Tibial artery (tissue), 4 donors: ENCODE results near the gene CACNA2D2.
A peak's percentile ranks its signal among the peaks of the same experiment; 100 is the strongest.

ENCODE experiments used
- DNase-seq, 2 donors: peaks; one replicate each; pipeline ENCODE4 v3.0.0-alpha.2; 2019
- H3K27ac ChIP-seq, 2 donors: fragments of 200-600 bp; sonication (generic) in 1 of 2; 1 replicate in 1 of 2; 2 replicates in 1 of 2; pipeline ENCODE4 v1.5.1; 2018 to 2019; ENCODE audit warnings: mild to moderate bottlenecking in 1 of 2
- H3K27me3 ChIP-seq, 2 donors: fragments of 200-600 bp; sonication (generic) in 1 of 2; one replicate each; pipeline versions ENCODE4 v1.5.1 to v1.6.0; 2016 to 2019
- H3K36me3 ChIP-seq, 3 donors: fragments of 200-600 bp; sonication (generic) in 2 of 3; one replicate each; pipeline ENCODE4 v1.5.1; 2016 to 2019; ENCODE audit warnings: mild to moderate bottlenecking in 2 of 3
- H3K4me1 ChIP-seq, 4 donors: fragments of 200-600 bp; sonication (generic) in 2 of 4; 1 replicate in 3 of 4; 2 replicates in 1 of 4; pipeline ENCODE4 v1.5.1; 2016 to 2019
- H3K4me3 ChIP-seq, 2 donors: fragments of 200-600 bp; sonication (generic) in 1 of 2; 1 replicate in 1 of 2; 2 replicates in 1 of 2; pipeline ENCODE4 v1.5.1; 2018 to 2019; ENCODE audit warnings: mild to moderate bottlenecking in 2 of 2
- H3K9me3 ChIP-seq, 3 donors: fragments of 200-600 bp; sonication (generic) in 1 of 3; one replicate each; pipeline ENCODE4 v1.5.1; 2016 to 2019
- intact Hi-C: fragments of 100-400 bp; cut with DNase I; formaldehyde crosslinking; loops from one replicate; pipeline ENCODE4 v1.15.0; 2023; ENCODE audit warnings: low total_unique reads
- TF ChIP-seq, protein P1 (sequence below), 2 experiments: fragments of 200-600 bp in 1 of 2; fragments of 450-650 bp in 1 of 2; IDR thresholded peaks; one replicate each; pipeline ENCODE4 v1.5.1; 2017 to 2019; ENCODE audit warnings: antibody characterized with exemption in 2 of 2, mild to moderate bottlenecking in 1 of 2, moderate library complexity in 1 of 2

The CACNA2D2 gene

DNA sequence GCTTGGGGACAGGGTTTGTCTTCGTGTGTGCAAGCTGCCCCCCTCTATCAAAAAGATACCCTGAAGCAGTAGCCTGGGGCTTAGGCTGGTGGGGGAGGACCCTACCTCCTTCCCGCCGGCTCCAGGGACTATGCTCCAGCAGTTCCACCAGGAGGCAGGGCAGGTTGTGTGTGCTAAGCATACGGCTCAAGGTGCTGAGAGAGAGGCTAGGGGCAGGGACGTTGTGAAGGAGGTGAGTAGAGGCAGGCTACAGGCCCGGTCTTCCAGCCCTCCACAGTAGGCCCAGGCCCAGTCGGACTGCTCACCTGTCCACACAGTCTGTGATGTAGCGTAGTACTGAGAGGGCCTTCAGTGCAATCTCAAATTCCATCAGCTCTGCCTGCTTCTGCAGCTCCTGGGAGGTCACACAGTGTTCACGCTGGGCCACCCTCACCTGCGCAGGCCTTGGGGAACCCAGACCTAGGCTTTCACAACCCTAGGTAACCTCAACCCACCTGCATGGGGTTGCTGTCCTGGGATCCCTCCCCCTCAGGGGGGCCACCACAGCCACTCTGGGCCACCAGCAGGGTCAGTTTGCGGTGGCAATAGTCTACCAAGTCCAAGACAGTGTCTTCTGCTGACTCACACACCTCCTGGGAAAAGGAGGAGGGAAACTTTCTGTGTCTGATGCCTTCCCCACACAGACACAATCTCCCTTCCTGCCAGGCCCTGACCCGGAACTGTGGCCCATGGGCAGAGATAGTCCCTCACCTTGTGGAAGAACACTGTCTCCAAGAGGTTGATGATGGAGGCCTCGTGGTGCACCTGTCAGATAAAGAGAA, 160.4 kb downstream of the CACNA2D2 start:
- Histone ChIP-seq H3K36me3 (peaks cover 0 to 7% (median 6%) of the 10 kb centered on the region in 3 donors), H3K9me3 (no peaks in the 10 kb centered on the region), H3K27ac (no peak overlapping the region), H3K27me3 (no peaks in the 10 kb centered on the region), H3K4me1 (peaks cover 0 to 50% (median 37%) of the 10 kb centered on the region in 4 donors), H3K4me3 (no peak overlapping the region)
- intact Hi-C loops: loop anchor here (10.0 kb wide), 1 partner anchor 1632 kb away; the partner anchor contains the start of genes ABHD14A and ABHD14B
- DNase-seq: no peak
- TF ChIP-seq, protein P1, sequence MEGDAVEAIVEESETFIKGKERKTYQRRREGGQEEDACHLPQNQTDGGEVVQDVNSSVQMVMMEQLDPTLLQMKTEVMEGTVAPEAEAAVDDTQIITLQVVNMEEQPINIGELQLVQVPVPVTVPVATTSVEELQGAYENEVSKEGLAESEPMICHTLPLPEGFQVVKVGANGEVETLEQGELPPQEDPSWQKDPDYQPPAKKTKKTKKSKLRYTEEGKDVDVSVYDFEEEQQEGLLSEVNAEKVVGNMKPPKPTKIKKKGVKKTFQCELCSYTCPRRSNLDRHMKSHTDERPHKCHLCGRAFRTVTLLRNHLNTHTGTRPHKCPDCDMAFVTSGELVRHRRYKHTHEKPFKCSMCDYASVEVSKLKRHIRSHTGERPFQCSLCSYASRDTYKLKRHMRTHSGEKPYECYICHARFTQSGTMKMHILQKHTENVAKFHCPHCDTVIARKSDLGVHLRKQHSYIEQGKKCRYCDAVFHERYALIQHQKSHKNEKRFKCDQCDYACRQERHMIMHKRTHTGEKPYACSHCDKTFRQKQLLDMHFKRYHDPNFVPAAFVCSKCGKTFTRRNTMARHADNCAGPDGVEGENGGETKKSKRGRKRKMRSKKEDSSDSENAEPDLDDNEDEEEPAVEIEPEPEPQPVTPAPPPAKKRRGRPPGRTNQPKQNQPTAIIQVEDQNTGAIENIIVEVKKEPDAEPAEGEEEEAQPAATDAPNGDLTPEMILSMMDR (IDR thresholded peaks at IDR 0.05): no peak

DNA sequence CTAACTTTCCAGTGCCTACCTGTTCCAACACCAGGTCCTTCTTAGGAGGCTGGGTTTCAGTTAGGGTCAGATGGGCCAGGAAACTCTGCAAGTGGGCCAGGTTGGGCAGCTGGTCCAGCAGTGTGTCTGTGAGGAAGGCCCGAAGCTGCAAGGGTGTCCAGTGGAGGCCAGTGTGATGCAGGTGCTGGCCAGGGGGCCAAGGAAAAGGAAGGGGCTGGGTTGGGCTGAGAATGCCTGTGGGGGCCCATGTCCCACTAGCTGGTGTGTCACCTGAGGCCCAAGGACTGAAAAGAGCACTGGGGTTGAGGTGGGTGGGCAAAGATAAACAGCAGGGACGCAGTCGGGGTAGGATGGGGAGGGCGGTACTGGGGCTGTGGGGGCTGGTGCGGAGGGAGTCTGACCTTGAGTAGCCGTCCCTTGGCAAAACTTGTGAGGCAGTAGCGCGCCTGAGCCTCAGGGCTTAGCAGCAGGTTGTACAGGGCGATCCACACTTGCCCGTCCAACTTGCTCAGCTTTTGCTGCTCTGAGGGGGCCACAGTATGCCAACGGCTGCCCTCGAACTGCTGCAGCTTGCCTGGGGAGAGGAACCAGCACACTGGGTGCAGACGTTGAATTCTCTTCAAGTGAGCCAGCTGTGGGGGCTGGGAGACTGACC, 161.3 kb downstream of the CACNA2D2 start:
- no peak overlapping the region for H3K27ac ChIP-seq
- H3K9me3 ChIP-seq: no peaks in the 10 kb centered on the region
- no peaks in the 10 kb centered on the region for H3K27me3 ChIP-seq
- H3K4me3 ChIP-seq: no peak overlapping the region
- H3K36me3 ChIP-seq: no peaks in the 10 kb centered on the region
- DNase-seq: no peak
- intact Hi-C loops: loop anchor here (10.0 kb wide), 1 partner anchor 1633 kb away; the partner anchor contains the start of genes ABHD14A and ABHD14B
- H3K4me1 ChIP-seq: peaks cover 0 to 54% (median 40%) of the 10 kb centered on the region in 4 donors
- TF ChIP-seq, protein P1 (IDR thresholded peaks at IDR 0.05): no peak

DNA sequence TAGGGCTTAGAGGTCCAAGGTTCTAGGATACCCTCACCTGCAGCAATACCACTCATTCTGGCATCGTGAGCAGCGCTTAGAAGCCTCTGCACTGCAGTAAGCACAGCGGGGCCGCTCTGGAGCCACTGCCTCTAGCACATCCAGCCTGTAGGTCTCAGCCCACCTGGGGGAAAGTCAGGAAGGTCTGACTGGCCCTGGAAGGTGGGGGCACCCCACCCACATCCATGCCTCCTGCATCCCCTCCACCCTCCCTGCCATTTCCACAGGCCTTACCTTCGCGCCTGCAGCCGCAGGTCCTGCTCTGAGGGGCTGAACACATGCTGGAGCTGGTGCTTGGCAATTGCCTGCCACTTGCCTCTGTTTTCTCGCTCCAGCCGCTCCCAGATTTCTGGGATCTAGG, 161.9 kb downstream of the CACNA2D2 start:
- Histone ChIP-seq H3K27ac (peak overlapping the region in 1 of 2 donors; percentile 99), H3K9me3 (no peaks in the 10 kb centered on the region), H3K4me3 (peak overlapping the region; percentile 55 to 62), H3K4me1 (peaks cover 0 to 54% (median 40%) of the 10 kb centered on the region in 4 donors), H3K27me3 (no peaks in the 10 kb centered on the region), H3K36me3 (no peaks in the 10 kb centered on the region)
- DNase-seq: no peak
- TF ChIP-seq, protein P1 (IDR thresholded peaks at IDR 0.05): no peak
- intact Hi-C loops: loop anchor here (10.0 kb wide), 1 partner anchor 1633 kb away; the partner anchor contains the start of genes ABHD14A and ABHD14B

DNA sequence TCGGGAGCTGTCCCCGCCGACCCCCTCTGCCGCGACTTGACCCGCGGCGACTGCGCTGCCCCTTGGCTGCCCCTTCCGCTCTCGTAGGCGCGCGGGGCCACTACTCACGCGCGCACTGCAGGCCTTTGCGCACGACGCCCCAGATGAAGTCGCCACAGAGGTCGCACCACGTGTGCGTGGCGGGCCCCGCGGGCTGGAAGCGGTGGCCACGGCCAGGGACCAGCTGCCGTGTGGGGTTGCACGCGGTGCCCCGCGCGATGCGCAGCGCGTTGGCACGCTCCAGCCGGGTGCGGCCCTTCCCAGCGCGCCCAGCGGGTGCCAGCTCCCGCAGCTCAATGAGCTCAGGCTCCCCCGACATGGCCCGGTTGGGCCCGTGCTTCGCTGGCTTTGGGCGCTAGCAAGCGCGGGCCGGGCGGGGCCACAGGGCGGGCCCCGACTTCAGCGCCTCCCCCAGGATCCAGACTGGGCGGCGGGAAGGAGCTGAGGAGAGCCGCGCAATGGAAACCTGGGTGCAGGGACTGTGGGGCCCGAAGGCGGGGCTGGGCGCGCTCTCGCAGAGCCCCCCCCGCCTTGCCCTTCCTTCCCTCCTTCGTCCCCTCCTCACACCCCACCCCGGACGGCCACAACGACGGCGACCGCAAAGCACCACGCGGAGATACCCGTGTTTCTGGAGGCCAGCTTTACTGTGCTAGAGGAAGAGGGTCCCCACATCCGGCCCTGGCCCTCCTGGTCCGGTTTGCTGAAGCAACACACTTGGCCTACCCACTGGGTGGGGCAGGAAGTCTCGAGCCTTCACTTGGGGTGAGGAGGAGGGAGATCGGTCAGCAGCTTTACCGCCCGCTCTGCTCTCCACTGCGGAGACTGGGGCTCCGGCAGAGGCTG, 162.7 kb downstream of the CACNA2D2 start, which contains the start of gene RASSF1:
Gene RASSF1, minus strand, starts transcription at position 389 of the 882 bp plus-strand sequence. Its CDS starts 31 bp downstream, at position 358.
- H3K4me3 ChIP-seq: peak within 1 kb of the TSS; percentile 55 to 62
- no peaks in the 10 kb centered on the region for H3K27me3 ChIP-seq
- peak; percentile 82 to 92 for DNase-seq
- intact Hi-C loops: loop anchor here (10.0 kb wide), 1 partner anchor 1634 kb away; the partner anchor contains the start of genes ABHD14A and ABHD14B
- H3K4me1 ChIP-seq: peaks cover 0 to 59% (median 44%) of the 10 kb centered on the region in 4 donors
- peak within 1 kb of the TSS; percentile 98 to 99 for H3K27ac ChIP-seq
- TF ChIP-seq, protein P1 (IDR thresholded peaks at IDR 0.05): no peak
- H3K9me3 ChIP-seq: no peaks in the 10 kb centered on the region
- H3K36me3 ChIP-seq: no peaks in the 10 kb centered on the region

DNA sequence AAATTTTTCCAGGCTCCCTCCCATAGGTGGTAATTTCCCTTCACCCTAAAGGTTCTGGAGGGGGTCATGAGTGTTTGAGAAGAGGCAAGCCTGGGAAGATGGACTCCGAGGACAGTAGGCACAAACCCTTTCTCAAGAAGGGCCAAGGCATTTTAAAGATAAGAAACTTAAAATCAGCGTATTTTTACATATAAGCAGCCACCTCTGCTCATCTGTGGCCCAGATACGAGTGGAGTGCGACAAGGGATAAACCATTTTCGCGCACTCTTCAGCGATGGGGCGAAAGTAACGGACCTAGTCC, 163.3 kb downstream of the CACNA2D2 start:
- no peaks in the 10 kb centered on the region for H3K9me3 ChIP-seq
- H3K36me3 ChIP-seq: no peaks in the 10 kb centered on the region
- H3K4me3 ChIP-seq: peak overlapping the region; percentile 55 to 62
- TF ChIP-seq, protein P1 (IDR thresholded peaks at IDR 0.05): no peak
- H3K27me3 ChIP-seq: no peaks in the 10 kb centered on the region
- intact Hi-C loops: loop anchor here (10.0 kb wide), 1 partner anchor 1635 kb away; the partner anchor contains the start of genes ABHD14A and ABHD14B
- H3K4me1 ChIP-seq: peaks cover 0 to 59% (median 43%) of the 10 kb centered on the region in 4 donors
- peak overlapping the region; percentile 98 to 99 for H3K27ac ChIP-seq
- no peak for DNase-seq
